HG03060 (cell line): Measurements from ENCODE around the gene MOCOS.

Source experiments
- ATAC-seq: cut with Tn5 transposase; IDR thresholded peaks from one replicate; pipeline ENCODE4 v1.9.1; 2021; ENCODE audit warnings: low read depth, moderate number of reproducible peaks; ENCODE audit not compliant: unreplicated experiment

Gene MOCOS

DNA sequence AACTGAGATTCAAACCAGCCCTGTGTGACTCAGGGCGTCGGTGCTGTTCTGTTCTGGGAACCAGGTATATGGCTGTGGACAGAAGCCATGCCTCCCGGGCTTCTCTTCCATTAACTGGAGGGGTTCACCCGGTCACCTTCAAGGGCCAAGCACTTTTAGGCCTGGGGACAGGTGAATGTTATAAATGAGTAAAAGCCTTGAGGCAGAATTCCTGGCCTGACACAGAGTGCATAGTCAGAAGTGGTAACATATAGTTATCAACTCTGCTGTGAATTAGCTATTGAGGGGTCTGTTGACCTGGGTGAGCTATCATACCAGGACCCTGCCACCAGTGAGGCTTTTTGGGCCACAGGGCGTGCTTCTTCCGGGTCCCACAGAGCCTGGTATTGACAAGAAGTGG lies 112.9 kb downstream of the MOCOS start:
- no peak for ATAC-seq

DNA sequence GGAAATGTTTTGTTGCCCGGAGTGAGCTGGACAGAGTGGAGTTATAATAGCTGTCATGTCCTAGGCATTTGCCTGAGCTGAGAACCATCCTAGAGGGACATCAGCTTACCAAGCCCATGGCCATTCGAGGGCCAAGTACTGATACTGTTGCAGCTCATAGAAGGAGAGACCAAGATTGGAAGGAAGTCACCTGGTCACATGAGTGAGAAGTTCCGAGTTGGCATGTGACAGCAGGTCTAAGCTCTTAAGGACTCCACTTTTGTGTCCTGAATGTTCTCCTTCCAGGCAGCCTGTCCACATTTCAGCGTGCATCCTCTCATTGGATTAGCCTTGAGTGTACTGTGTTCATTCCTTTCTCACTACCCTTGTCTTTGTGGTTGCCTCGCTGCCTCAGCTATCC lies 114.6 kb downstream of the MOCOS start:
- ATAC-seq = no peak

DNA sequence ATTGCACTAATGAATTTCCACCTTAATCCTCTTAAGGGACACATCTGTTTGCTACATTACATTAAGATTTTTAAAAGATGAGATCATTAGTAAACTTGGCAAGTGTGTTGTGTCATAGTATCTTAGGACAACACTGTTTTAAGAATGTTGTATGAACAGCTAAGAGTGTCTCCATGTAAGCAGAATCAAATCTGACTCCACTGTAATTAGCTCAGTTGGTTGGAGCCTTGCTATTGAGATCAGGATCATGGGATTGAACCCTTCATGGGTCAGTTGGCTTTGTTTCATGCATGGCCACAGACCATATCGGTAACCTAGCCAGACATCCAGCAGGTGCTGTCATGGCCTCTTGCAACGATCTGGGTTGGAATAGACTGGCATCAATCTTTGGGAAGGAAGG lies 115.4 kb downstream of the MOCOS start:
- ATAC-seq = no peak

DNA sequence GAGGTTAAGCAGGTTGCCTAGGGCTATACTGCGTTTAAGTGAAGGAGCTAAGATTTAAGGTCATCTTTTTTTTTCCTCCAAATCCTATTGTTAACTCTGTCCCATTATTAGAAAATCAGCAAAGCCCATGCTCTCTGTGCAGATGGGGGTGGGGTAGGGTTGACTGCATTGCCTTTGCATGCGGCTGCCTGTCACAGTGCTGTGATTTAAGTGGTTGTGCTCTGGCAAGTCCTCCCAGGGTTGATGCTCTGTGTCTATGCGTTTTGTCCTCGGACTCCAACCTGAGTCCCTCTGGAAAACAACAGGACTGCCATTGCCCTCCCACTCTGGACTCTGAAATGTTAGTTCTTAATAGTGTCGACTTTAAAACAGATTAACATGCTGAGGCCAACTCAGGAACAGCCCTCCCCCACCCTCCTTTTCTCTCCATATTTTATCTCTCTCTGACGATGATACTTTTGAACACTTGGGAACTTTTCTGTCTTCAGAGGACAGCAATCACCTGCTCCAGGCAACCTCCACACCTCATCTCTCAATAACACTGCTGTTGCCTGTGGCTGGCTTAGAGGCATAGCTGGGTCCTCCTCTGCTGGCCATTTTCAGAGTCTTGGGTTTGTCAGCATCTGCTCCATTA lies 116.0 kb downstream of the MOCOS start:
- no peak for ATAC-seq

DNA sequence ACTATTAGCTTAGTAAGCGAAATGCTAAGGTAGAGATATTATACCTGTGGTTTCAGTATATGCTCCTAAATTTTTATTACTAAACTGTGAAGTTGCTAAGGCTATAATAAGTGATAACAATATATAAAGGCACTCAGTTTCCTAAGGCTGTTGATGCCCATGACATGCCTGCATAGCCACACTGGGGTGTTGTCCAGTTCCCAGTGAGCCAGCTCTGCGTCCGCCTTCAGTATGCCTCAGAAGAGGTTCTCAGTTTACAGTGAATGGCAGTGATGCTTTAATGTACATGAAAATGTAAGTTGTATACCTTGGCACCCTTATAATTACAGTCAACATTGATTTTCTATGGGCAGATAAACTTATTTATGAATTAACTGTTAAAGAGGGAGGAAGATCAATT lies 117.4 kb downstream of the MOCOS start:
- no peak for ATAC-seq

DNA sequence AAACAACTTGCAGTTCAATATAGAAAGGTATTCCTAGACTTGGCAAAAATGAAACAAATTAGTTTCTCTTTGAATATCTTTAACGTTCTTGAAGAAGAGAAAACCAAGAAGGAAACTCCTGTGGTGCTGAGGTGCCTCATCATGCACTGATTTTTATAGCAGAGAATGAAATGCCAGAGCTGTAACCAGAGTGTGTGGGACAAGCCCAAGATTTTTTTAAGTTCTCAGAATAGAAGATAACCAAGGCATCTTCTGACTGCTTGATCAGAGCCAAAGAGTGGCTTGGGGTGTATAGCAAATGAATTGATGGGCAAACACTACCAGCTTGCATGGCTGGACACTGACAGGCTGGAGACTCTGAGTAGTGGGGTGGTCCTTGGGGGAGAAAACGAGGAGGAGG lies 118.1 kb downstream of the MOCOS start:
- no peak for ATAC-seq

DNA sequence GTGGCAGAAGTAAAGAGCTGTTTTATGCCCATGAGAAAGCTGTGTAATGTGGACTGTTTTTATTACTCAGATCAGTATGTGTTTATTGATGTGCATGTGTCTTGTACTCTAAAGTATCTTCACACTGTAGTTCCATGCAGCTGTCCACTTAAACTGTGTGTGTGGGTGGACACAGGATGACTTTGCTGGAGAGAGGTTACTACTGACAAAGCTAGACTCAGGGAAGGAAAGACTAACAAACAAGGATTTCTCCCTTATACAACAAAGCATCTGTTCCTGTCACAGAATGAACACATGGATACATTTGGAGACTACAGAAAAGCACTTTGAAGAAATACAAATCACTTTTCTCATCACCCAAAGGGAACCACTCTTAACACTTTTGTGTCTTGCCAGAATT lies 120.2 kb downstream of the MOCOS start:
- no peak for ATAC-seq

DNA sequence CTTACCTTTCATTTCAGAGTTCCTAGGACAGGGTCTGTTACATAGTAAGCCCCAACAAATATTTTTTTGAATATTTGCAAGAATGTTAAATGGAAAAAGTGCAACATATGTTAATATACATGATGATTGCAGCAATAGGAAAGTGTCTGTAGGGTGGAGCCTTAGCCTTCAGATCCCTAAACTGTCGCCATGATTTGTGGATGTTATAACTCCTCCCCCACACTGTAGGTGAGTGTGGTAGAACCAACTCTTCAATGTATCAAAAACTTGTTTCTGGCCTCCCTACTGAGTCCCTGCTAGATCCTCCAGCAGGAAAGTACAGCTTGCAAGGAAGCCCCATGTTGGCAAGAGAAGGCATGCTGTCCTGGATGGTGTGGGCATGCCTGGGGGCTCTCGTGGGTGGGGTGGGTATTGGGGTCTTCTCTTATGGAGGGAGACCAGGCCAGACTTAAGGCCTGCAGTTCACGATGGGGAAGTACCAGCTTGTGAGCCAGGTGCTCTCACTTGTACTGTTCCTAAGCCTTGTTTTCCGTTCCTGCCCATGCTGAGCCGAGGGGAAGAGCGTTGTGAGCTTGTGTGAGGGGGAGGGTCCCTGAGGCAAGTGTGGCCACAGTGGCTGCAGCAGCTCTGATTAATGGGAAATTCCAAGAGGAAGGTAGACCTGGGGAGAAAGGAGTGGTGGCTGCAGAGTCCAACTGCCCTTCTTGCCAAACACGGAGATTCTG lies 121.6 kb downstream of the MOCOS start:
- ATAC-seq = no peak

DNA sequence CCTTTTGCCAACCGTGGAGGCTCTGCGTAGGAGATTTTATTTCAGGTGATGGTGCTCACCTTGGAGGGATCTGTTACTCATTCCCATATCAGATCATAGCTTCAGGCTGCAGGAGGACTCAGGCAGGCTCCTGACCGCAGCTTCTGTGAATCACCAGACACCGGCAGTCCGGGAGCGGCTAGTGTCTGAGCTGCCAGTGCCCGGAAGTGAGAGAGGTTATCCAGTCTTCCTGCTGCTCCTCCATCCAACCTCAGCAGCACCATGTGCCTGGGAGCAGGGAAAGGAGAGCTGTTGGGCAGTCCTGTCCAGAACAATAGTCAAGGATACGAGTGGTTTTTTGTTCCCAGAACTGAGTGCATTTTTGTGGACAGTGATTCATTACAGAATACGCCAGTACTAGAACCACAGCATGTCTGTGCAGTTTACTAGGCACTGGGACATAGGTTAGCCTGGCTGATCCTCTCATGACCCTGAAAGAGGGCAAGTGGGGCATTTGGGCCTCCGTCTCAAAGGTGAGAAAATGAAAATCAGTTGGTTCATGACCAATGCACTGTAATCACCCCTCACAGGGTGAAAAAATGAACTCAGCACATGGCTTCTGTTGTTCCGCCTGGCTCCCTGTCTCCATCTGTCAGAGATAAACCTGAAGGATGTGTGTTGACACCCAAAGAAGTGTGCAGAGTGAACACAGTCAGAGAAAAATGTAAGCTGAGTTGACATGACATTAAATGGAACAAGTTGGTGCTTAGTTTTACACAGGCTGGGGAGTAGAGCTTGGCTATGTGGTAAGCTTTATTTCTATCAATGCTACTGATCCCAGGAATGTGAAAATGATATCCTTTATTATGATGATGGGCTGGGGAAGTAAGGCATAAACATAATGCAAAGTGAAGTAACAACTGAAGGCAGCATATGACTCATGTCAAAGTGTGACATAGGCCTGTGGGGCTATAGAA lies 122.4 kb downstream of the MOCOS start:
- ATAC-seq = no peak

DNA sequence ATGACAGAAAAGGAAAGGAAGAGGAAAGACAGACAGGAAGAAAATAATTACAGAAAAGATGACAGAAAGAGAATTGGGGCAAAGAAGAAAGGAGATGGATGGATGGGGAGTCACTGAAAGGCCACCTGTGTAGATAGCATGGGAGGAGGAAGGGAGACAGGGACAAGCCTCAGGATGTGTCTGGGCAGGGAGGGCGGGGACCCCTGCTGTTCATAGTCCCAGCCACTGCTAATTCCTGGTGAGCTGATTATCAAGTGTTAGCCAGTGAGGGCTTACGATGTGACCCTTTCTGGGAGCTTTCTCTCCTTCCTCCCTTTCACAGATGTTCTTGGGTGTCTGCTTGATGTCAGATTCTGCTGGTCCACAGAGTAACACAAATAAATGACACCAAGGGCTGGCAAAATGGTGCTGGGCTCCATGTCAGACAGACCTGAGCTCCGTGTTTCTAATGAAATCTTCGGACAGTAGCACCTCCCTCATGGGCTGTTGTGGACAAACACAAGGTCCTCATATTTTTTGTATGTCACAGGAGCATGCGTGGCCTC lies 123.8 kb downstream of the MOCOS start:
- ATAC-seq = no peak

DNA sequence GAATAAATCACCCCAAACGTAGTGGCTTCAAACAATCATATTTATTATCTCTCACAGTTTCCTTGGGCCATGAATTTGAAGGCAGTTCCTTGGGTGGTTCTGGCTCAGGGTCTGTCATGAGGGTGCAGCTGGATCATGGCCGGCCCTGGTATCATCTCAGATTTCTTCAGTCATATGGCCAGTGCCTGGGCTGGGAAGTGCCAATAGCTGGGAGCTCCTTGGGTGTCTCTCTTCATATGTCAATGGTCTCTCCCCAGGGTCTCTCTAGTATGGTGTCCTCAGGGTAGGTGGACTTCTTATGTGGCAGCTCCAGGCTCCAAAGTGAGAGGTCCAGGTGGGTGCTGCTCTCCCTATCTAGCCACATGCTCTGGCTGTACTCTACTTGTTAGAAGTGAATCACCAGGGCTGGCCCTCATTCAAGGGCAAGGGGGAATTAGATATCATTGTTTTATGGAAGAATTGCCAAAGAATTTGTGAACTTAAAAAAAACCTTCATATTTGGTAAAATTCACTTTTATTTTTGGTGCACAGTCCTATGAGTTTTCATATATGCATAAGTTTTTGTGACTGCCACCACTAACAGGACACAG lies 125.6 kb downstream of the MOCOS start:
- no peak for ATAC-seq

DNA sequence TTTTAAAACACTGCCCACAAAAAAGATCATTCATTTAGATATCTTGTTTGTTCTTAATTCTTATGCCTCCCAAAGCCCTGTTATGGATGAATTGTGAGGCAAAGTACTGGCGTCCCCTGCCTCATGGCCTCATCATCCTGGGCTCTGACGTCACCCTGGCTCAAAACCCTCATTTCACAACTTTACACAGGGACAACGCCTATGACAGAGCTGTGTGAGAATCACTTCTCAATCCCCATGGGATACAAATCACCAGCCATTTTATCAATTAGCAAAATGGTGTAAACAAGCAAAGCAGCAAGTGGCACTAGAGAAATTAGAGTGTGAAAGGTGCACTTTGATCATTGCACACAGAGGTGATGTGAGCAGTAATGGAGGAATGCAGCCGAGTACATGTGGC lies 126.8 kb downstream of the MOCOS start:
- ATAC-seq = no peak

DNA sequence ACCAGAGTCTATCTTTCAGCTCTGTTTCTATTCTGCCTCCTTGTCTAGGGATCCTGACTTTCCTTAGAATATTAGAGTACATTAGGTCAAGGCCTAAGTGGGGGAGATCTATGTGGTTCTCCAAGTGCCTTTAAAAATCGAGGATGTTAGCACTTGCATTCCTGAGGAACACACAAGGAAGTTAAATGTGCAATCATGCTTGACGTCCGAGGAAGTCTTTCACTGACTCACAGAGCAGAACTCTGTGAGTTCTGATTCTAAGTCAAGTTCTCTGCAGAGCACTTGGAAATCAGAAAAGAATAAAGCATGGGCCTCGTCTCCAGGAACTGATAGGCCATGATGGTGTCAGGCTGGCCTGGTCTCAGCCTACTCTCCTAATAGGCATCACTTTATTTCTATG lies 127.5 kb downstream of the MOCOS start:
- no peak for ATAC-seq

DNA sequence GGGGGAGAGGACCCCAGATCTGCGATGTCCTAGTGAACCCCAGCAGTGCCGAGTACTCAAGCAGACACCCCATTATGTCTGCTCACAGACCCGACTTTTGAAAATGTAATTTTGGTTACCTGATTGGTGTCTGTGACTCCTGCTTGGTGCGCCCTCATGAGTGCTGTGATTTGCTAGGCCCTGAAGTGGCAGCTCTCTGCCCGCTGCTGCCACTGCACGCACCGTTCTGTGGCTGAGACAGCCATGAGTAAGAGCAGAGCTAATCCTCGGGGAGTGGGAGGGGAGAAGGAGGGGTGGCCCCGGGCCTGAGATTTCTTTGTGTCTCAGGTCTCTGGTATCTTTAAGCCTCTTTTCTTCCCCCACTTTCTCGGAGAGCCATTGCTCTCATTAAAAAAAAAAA lies 128.4 kb downstream of the MOCOS start:
- no peak for ATAC-seq

DNA sequence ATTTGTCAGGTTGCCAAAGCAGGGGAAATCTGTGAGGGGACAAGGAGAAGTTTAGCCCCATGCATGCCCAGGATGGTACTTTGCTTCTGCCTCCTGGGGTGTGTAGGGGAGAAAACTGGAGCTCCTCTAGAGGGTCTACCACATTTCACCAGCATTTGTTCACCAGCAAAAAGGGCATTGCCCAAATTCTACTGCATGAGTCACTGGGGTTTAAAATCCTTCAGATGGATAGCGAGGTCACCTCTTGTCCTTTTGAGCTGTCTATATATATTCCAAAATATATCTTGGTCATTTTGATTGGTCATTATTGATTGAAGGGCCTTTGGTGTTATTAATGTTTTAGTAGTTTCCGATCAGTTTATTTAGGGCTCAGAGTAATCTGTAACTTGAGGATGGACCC lies 128.9 kb downstream of the MOCOS start:
- no peak for ATAC-seq
